HG03103 (cell line): ENCODE results near the gene HTN3.
"Not testable (repeated sequence)": the region's sequence is repeated elsewhere in the genome, so short reads cannot be mapped to it uniquely, and the experiment has no call there.

ENCODE experiments used
- ATAC-seq: cut with Tn5 transposase; IDR thresholded peaks from one replicate; pipeline ENCODE4 v1.9.1; 2021; ENCODE audit warnings: low read depth; ENCODE audit not compliant: unreplicated experiment

HTN3 gene

DNA sequence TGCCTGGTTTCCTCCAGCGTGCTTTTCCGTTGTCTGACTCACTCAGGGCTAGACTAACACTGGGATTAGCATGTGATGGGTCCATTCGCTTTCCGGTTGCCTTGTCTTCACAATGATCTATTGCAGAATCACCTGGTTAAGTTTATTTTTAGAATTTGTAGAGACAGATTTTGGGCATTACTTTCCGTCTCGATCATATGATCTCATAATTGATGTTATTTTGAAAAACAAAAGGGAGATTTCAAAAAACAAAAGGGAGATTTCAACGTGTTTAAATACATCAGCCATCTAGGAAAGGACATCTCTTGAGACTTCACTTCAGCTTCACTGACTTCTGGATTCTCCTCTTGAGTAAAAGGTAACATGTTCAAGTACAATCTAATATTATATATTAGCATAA lies at the start of gene HTN3:
Gene HTN3, plus strand, starts transcription at position 301 of the 400 bp plus-strand sequence. CDS start 2,282 bp downstream, outside the sequence.
- ATAC-seq = not testable (repeated sequence)

DNA sequence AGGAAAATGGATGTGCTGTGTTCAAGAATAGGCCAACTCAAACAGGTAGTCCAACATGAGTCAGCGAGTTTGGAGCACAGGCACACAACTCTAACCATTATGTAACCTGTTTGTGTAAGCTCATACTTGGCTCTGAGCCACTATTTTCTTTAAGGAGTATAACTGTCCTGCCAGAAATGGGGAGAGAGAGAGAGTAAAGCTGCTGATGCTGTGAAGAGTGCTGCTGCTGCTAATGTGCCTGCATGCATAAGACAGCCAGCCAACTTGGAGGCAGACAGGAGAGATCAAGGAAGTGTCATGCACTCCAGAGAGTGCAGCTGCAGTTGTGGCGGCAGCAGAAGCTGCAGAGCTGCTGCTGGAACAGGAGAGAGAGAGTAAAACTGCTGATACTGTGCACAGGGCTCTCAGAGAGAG lies 44.2 kb upstream of the HTN3 start:
- no peak for ATAC-seq

DNA sequence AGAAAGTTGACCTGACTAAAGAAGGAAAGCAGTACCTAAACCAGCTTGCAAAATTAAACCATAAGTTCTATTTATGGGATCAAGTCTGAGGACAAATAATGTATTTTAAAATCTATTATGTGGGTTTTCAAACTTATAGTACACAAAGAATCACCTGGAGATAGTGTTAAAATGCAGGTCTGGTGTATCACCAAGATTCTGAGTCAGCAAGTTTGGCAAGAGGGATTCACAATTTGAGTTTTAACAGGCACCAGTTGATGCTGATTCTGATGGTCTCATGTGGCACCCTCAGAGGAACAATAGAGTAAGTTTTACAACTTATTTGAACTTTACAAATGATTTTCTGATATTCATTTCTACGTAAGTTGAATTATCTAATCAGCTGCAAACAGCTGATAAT lies 41.6 kb upstream of the HTN3 start:
- ATAC-seq = no peak

DNA sequence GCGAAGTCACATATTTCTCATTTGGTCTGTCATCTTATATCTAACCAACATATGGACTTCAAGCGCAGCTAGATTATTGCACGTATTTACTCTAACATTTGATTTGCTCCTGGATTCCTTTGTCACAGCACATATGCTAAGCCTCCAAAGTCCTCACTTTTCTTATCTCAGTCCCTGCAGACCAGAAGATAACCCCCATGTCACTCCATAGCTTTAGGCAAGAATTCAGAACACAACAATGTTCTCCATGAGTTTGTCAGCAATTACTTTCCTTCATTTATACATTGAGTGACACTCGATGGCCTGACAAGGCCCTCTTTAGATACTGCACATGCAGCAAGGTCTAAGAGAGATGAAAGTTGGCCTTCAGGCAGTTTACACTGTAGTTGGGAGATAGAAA lies 37.2 kb upstream of the HTN3 start:
- ATAC-seq = no peak

DNA sequence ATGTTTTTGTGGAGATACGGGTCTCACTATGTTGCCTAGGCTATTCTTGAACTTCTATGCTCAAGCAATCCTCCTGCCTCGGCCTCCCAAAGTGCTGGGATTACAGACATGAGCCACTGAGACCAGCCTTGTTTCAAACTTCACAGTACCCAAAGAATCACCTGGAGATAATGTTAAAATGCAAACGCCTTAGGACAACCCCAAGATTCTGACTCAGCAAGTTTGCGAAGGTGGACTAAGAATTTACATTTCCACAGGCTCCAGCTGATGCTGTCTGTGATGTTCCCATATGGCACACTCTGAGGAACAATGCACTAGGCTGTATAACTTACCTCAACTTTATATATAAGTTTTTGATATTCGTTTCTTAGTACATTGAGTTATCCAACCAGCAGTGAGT lies 33.5 kb upstream of the HTN3 start:
- no peak for ATAC-seq

DNA sequence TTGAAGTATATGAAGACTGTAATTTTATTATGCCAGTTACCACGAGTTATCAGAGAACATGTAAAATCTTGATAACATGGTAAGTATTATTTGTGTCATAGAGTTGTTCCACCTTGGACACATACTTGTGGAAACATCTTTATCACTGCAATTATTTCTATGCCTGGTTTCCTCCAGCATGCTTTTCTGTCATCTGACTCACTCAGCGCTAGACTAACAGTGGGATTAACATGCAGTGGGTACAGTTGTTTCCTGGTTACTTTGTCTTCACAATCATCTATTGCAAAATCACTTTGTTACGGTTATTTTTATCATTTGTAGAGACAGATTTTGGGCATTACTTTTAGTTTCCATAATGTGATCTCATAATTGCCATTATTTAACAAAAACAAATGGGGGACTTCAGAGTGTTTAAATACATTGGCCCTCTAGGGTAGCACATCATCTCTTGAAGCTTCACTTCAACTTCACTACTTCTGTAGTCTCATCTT lies 32.7 kb upstream of the HTN3 start, which contains the start of gene STATH:
Gene STATH, plus strand, starts transcription at position 441 of the 491 bp plus-strand sequence. CDS start 2,472 bp downstream, outside the sequence.
- no peak for ATAC-seq

DNA sequence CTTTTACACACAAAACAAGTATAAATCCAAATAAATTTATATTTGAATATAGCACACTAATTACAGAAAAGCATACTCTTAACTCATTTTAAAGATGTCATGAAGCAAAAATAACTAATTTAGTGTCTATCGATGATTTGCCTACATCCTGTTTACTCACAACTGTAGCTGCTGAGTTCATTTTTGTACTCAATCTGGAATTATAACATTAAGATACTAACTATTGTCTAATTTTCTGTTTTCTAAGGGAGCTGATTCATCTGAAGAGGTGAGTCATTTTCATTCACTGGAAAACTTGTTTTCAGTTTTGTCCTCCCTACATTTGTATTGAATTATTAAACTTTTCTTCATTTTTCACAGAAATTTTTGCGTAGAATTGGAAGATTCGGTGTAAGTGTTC lies 28.8 kb upstream of the HTN3 start:
- ATAC-seq = no peak

DNA sequence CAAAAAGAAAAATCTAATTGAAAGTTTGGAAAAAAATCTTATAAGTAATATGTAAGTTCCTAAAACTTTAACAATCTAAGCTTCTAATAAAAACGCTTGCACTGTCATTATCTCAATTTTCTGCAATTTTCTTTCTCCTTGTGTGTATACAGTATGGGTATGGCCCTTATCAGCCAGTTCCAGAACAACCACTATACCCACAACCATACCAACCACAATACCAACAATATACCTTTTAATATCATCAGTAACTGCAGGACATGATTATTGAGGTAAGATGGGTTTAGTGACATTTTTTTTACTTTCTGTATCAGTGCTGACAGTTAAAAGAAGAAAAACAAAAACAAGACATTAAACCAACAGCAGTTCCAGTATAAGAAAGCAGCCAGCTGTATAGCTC lies 27.5 kb upstream of the HTN3 start:
- no peak for ATAC-seq

DNA sequence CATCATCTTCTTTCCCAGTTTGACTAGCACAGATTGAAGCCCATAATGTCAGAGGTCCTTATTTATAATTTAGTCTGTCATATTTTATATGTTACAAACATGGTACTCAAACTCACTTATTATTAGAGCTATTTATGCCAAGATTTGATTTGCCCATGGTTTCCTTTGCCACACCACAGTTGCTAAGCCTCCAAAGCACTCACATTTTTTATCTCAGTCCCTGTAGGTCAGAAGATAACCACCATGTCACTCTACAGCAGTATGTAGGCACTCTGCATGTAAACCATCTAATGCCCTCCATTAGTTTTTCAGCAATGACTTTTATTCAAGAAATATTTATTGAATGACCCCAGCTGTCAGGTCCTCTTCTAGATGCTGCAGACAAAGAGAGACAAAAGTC lies 25.8 kb upstream of the HTN3 start:
- ATAC-seq = no peak

DNA sequence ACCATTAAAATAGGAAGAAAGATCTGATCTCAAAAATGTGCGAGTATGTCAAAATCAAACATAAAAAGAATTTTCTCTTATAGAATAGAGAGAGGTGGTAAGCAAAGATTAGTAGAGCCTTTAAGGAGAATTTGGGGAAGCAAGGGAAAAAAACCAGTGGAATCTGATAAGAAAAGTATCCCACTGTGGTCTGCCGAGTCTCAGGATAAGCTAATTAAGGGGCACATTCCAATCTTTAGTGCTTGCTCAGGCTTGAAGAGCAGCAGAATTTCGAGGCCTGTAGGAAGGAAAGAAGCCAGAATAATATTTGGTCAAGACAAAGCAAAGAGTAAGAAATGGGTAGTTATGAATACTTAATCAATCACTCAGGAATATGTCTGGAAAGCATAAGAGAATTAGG lies 19.5 kb upstream of the HTN3 start:
- no peak for ATAC-seq

DNA sequence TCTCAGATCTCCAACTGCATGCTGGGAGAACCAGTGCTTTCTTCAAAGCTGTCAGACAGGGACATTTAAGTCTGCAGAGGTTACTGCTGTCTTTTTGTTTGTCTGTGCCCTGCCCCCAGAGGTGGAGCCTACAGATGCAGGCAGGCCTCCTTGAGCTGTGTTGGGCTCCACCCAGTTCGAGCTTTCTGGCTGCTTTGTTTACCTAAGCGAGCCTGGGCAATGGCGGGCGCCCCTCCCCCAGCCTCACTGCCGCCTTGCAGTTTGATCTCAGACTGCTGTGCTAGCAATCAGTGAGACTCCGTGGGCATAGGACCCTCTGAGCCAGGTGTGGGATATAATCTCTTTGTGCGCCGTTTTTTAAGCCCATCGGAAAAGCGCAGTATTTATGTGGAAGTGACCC lies 9.3 kb upstream of the HTN3 start:
- not testable (repeated sequence) for ATAC-seq

DNA sequence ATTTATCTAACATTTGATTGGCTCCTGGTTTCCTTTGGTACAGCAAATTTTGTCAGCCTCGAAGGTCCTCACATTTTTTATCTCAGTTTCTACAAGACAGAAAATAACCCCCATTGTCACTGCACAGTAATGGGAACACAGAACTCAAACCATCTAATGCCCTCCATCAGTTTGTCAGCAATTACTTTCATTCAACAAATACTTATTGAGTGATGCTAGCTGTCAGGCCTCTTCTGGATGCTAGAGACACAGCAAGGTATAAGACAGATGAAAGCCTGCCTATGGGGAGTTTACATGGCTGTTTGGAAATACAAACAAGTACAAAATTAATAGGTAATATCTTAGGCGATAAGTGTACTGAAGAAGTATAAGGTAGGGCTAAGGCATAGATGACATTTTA lies 5.0 kb upstream of the HTN3 start:
- no peak for ATAC-seq

DNA sequence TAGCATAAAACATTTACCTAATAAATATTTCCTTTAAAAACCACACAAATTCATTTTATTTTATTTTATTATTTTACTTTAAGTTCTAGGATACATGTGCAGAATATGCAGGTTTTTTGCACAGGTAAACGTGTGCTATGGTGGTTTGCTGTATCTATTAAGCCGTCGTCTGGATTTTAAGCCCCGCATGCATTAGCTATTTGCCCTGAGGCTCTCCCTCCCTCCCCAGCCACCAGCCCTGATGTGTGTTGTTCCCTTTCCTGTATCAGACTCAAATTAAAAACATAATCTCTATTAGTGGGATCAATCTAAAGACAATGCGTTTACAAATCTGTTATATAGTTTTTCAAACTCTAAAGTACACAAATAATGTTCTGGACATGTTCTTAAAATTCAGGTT lies 1.2 kb upstream of the HTN3 start:
- ATAC-seq = no peak

DNA sequence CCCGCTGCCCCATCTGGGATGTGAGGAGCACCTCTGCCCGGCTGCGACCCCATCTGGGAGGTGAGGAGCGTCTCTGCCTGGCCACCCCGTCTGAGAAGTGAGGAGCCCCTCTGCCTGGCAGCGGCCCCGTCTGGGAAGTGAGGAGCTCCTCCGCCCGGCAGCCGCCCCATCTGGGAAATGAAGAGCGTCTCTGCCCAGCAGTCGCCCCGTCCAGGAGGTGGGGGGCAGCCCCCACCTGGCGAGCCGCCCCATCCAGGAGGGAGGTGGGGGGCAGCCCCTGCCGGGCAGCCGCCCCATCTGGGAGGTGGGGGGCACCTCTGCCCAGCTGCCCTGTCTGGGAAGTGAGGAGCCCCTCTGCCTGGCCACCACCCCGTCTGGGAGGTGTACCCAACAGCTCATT lies 9.3 kb downstream of the HTN3 start:
- not testable (repeated sequence) for ATAC-seq

DNA sequence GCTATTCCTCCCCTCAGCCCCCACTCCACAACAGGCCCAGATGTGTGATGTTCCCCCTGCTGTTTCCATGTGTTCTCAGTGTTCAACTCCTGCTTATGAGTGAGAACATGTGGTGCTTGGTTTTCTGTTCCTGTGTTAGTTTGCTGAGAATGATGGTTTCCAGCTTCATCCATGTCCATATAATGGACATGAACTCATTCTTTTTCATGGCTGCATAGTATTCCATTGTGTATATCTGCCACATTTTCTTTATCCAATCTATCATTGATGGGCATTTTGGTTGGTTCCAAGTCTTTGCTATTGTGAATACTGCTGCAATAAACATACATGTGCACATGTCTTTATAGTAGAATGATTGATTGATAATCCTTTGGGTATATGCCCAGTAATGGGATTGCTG lies 11.7 kb downstream of the HTN3 start:
- not testable (repeated sequence) for ATAC-seq

DNA sequence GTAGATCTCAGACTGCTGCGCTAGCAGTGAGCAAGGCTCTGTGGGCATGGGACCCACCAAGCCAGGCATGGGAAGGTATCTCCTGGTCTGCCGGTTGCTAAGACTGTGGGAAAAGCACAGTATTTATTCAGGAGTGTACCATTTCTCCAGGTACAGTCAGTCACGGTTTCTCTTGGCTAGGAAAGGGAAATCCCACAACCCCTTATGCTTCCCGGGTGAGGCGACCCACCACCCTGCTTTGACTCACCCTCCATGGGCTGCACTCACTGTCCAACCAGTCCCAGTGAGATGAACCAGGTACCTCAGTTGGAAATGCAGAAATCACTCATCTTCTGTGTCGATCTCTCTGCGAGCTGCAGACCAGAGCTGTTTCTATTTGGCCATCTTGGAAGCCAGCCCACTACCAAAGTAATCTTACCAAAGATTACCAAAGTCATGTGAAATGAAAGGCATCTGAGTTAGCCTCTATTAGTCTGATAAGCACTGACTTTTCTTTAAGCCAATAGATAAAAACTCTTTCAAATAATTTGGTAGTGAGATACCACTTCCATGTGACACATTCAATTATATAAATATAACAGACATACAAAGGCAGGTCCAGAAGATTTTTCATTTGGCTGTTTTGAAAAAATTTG lies 13.5 kb downstream of the HTN3 start:
- ATAC-seq = no peak

DNA sequence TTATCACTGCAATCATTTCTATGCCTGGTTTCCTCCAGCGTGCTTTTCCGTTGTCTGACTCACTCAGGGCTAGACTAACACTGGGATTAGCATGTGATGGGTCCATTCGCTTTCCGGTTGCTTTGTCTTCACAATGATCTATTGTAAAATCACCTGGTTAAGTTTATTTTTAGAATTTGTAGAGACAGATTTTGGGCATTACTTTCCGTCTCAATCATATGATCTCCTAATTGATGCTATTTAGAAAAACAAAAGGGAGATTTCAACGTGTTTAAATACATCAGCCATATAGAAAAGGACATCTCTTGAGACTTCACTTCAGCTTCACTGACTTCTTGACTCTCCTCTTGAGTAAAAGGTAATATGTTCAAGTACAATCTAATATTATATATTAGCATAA lies 21.9 kb downstream of the HTN3 start, which contains the start of gene HTN1:
Gene HTN1, plus strand, starts transcription at position 301 of the 400 bp plus-strand sequence. CDS start 2,639 bp downstream, outside the sequence.
- ATAC-seq = not testable (repeated sequence)

DNA sequence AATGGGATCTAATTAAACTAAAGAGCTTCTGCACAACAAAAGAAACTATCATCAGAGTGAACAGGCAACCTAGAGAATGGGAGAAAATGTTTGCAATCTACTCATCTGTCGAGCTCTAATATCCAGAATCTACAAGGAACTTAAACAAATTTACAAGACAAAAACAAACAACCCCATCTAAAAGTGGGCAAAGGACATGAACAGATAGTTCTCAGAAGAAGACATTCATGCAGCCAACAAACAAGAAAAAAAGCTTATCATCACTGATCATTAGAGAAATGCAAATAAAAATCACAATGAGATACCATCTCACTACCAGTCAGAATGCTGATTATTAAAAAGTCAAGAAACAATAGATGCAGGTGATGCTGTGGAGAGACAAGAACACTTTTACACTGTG lies 28.3 kb downstream of the HTN3 start:
- ATAC-seq = not testable (repeated sequence)

DNA sequence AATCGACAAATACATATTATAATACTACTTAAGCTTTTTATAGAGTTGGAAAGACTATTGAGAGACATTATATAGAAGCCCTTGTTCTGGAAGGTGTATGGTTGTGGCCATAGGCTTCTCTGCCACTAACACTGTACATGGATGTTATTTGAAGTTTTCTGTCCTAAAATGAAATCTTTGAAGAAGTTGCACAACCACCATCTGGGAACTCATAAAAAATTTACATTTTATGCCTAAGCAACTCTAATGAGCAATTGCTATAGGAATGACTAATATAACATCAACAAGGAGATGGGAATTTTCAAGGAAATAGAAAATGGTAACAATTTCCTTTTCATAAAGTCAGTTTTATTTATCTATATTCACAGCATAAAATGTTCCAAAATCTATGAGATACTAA lies 29.4 kb downstream of the HTN3 start:
- ATAC-seq = no peak

DNA sequence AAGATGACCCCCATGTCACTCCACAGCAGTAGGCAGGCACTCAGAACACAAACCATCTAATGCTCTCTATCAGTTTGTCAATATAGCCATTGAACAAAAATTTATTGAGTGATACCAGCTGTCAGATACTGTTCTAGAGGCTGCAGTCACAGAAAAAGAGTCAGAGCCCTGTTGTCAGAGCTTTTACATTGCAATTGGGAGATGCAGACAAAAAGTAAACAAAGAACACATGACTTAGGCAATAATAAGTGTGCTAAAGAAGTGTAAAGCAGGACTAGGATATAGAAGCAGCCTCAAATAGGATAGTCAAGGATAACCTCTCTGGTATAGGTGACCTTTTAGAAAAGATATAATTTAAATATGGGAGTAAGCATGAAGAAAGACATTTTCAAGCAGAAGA lies 30.9 kb downstream of the HTN3 start:
- no peak for ATAC-seq

DNA sequence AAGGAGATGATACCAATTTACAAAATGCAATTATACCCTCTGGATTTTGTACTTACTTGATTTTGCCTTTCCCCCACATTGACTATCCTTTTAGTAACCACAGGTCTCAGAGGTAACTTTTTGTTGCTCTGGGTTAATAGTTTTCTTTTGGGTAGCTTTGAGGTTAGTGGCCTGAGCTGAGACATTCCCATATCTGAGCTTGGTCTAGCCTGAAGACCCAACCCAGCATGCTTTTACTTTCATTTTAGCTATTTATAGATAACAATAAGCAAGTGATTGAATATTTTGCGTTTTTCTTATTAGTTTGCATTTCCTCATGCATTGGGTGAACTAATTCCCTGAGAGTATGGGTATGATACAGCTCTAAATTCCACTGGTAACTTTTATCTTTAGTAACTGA lies 33.7 kb downstream of the HTN3 start:
- ATAC-seq = no peak

DNA sequence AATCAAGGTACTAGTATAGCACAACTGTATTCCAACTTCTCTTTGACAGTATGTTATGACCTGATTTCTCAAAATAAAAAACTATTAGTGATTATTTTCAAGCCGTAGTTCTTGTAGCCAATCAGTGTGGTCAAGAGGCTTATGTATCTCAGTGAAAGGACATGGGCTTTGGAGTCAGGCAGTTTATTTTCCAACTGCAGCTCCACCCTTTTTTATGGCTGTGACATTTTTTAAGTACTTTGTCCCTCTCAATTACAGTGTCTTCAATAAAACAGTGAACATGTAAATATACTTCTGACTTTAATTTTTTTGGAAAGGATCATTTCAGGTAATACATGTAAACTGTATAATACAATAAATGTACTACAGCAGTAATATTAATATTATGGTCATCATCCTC lies 51.9 kb downstream of the HTN3 start:
- ATAC-seq = no peak
